NCI-H2029 treated with DMSO at 0.1 percent for 48 hours (cell line): ENCODE data around the gene PRDM2.
"Not testable (repeated sequence)": the region's sequence is repeated elsewhere in the genome, so short reads cannot be mapped to it uniquely, and the experiment has no call there.

Experiments used
- DNase-seq: peaks from one replicate; lab custom pipeline; 2025; lab: John Stamatoyannopoulos, UW

PRDM2 gene

GRCh38 chr1:13699936-13700520, at the start of gene PRDM2:
Gene PRDM2 (plus strand): TSS chr1:13700188. CDS start chr1:13715606, 15,418 bp downstream.
- no peak for DNase-seq

GRCh38 chr1:13651279-13651678, 48.7 kb upstream of the PRDM2 start:
- DNase-seq, result no peak

GRCh38 chr1:13652238-13652637, 47.8 kb upstream of the PRDM2 start:
- no peak for DNase-seq

- no peak for DNase-seq
These were observed 38.4 kb upstream of the PRDM2 start for GRCh38 chr1:13661539-13661938.

- DNase-seq, result no peak
These were observed 37.5 kb upstream of the PRDM2 start for GRCh38 chr1:13662493-13662892.

GRCh38 chr1:13663969-13664368, 36.0 kb upstream of the PRDM2 start:
- no peak for DNase-seq

GRCh38 chr1:13664451-13664850, 35.5 kb upstream of the PRDM2 start:
- peak; percentile 2 for DNase-seq

GRCh38 chr1:13666317-13666716, 33.7 kb upstream of the PRDM2 start:
- no peak for DNase-seq

- DNase-seq, result no peak
These were observed 32.3 kb upstream of the PRDM2 start for GRCh38 chr1:13667691-13668090.

GRCh38 chr1:13674377-13674776, 25.6 kb upstream of the PRDM2 start:
- no peak for DNase-seq

- no peak for DNase-seq
These were observed 24.8 kb upstream of the PRDM2 start for GRCh38 chr1:13675151-13675651.

GRCh38 chr1:13677896-13678295, 22.1 kb upstream of the PRDM2 start:
- no peak for DNase-seq

- no peak for DNase-seq
These were observed 20.3 kb upstream of the PRDM2 start for GRCh38 chr1:13679651-13680050.

GRCh38 chr1:13680609-13681008, 19.4 kb upstream of the PRDM2 start:
- not testable (repeated sequence) for DNase-seq

GRCh38 chr1:13681921-13682320, 18.1 kb upstream of the PRDM2 start:
- no peak for DNase-seq

- DNase-seq, result no peak
These were observed 17.5 kb upstream of the PRDM2 start for GRCh38 chr1:13682444-13682843.

- DNase-seq, result no peak
These were observed 16.8 kb upstream of the PRDM2 start for GRCh38 chr1:13683206-13683605.

- no peak for DNase-seq
These were observed 12.8 kb upstream of the PRDM2 start for GRCh38 chr1:13687151-13687715.

- DNase-seq, result not testable (repeated sequence)
These were observed 6.9 kb upstream of the PRDM2 start for GRCh38 chr1:13693094-13693493.

GRCh38 chr1:13694886-13695684, 4.9 kb upstream of the PRDM2 start:
- no peak for DNase-seq

- DNase-seq, result no peak
These were observed 2.2 kb upstream of the PRDM2 start for GRCh38 chr1:13697738-13698137.

- DNase-seq, result peak; percentile 32
These were observed 478 bp upstream of the PRDM2 start for GRCh38 chr1:13699510-13699909.
